GM12873 (cell line): ENCODE measurements around the gene NOP10.

Source experiments
- CTCF ChIP-seq: IDR thresholded peaks from 2 replicates; pipeline ENCODE4 v1.5.1; 2012; ENCODE audit warnings: low read depth, mild to moderate bottlenecking, moderate library complexity, low read length, control low read depth; ENCODE audit not compliant: insufficient read depth; ENCODE audit errors: missing control alignments

The NOP10 gene

GRCh38 chr15:34332553-34333120 lies 10.3 kb downstream of the NOP10 start:
- TF ChIP-seq CTCF = no peak

GRCh38 chr15:34331809-34332208 lies 11.1 kb downstream of the NOP10 start:
- no peak for TF ChIP-seq CTCF

DNA sequence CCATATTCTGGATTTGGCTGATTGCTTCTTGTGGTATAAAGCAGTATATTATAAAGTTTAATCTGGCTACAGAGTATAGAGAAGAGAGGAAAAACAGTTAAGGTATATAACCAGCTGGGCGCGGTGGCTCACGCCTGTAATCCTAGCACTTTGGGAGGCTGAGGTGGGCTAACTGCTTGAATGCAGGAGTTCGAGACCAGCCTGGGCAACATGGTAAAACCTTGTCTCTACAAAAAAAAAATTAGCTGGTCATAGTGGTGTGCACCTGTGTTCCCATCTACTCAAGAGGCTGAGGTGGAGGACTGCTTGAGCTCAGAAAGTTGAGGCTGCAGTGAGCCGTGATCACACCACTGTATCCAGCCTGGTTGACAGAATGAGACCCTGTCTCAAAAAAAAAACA lies 12.7 kb downstream of the NOP10 start:
- TF ChIP-seq CTCF = no peak

DNA sequence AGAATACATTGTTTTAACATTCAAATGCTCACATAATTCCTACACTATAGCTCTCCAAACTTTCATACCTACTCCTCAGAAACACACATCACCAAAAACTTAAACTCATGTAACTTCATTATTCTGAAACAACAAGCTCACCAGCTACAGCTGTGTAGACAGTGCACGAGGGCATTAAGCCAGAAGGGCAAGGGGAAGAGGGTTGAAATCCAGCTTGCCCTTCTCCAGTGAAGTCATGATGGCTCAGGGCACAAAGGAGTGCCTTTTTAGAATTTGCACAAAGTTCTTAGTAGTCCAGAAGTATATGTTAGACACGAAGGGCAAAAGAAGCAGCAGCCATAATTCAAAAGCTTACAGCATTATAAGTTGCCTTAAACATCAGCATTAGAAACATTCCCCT lies 13.9 kb downstream of the NOP10 start:
- TF ChIP-seq CTCF = no peak

DNA sequence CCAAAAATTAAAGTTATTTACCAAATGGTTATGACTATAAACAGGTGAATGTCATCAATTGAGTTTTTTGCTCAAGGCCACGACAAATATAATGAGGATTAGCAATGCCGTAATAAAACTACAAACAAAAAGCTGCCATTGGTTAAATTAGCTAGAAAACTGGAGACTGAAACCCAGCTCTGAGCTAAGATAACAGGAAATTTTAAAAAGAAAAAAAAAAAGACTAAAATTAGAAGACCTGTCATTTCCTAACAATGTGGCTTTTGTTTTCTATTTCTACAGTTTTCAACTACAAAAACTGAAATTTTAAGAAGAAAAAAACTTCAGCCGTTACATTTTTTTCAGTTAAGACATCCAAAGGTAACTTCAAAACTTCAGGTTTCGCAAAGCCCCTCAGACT lies 15.0 kb downstream of the NOP10 start:
- TF ChIP-seq CTCF = no peak

DNA sequence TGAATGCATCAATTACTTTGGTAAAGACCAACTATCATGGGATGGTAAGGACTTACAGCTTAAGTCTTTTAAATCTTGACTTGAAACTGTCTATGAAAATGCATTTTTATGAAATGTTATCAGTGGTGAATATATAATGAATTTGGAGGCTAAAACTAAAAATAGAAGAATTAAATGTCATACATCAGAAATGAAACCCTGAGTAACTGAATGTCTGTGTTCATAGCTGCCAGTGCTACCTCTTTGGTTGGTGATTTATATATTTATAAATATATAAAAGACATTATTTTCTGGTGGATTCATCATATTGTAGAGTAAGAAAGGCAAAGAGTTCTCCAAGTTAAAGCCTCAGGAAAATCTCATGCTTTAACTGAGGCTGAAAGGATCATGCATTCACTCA lies 17.6 kb downstream of the NOP10 start:
- TF ChIP-seq CTCF = no peak

GRCh38 chr15:34324933-34325332 lies 18.0 kb downstream of the NOP10 start:
- no peak for TF ChIP-seq CTCF
